Osteoblast (primary cell): Measurements from ENCODE around the gene CLSTN2. TPM values are rescaled to one million over a fixed set of nuclear protein-coding genes. Genes with fewer than 3 reads are reported as not detected.

Experiments used
- DNase-seq: peaks from one replicate; pipeline ENCODE4 v3.0.0; 2011; ENCODE audit warnings: low spot score, mixed read lengths; ENCODE audit not compliant: insufficient read length; ENCODE audit errors: missing footprints
- H2AFZ ChIP-seq: 2 replicates; pipeline ENCODE4 v1.6.0; 2011; ENCODE audit warnings: mild to moderate bottlenecking, low read length
- H3K27ac ChIP-seq: 2 replicates; pipeline ENCODE4 v1.5.1; 2011; ENCODE audit warnings: mild to moderate bottlenecking, low read depth, low read length, moderate library complexity
- H3K27me3 ChIP-seq: 2 replicates; pipeline ENCODE4 v1.6.0; 2012; ENCODE audit warnings: mild to moderate bottlenecking, control low read depth, inconsistent platforms, low read length, moderate library complexity; ENCODE audit not compliant: insufficient read depth
- H3K36me3 ChIP-seq: 2 replicates; pipeline ENCODE4 v1.5.1; 2011; ENCODE audit warnings: mild to moderate bottlenecking, low read length, control low read depth, moderate library complexity; ENCODE audit not compliant: insufficient read depth
- H3K4me1 ChIP-seq: 2 replicates; pipeline ENCODE4 v1.5.1; 2011; ENCODE audit warnings: mild to moderate bottlenecking, low read length, control low read depth, moderate library complexity; ENCODE audit not compliant: insufficient read depth
- H3K4me2 ChIP-seq: 2 replicates; pipeline ENCODE4 v1.6.0; 2011; ENCODE audit warnings: mild to moderate bottlenecking, low read length; ENCODE audit not compliant: insufficient read depth
- H3K4me3 ChIP-seq: fragments of 200-600 bp; sonication (generic); 3 replicates; pipeline ENCODE4 v1.5.1; 2012; ENCODE audit warnings: mild to moderate bottlenecking, low read length, inconsistent platforms; ENCODE audit not compliant: insufficient read depth
- H3K79me2 ChIP-seq: 2 replicates; pipeline ENCODE4 v1.6.0; 2012; ENCODE audit warnings: mild to moderate bottlenecking, low read length, control low read depth, inconsistent platforms; ENCODE audit not compliant: insufficient read depth
- H3K9me3 ChIP-seq: 2 replicates; pipeline ENCODE4 v1.5.1; 2011; ENCODE audit warnings: low read depth, low read length, control low read depth
- H4K20me1 ChIP-seq: 2 replicates; pipeline ENCODE4 v1.6.0; 2012; ENCODE audit warnings: mild to moderate bottlenecking, low read length, control low read depth; ENCODE audit not compliant: insufficient read depth
- total RNA-seq: library from RNA; depleted of rRNA; stranded (reverse); fragments of >200 nt; gene quantifications from 2 replicates; pipeline ENCODE4 v1.2.3, GENCODE V29; 2012
- TF ChIP-seq, protein P1 (sequence below): IDR thresholded peaks from 2 replicates; pipeline ENCODE4 v1.5.1; 2011; ENCODE audit warnings: mild to moderate bottlenecking, low read depth, low read length, moderate library complexity; ENCODE audit errors: extremely low read depth

The CLSTN2 gene
- total RNA-seq, 1 donor = under 0.01 TPM

DNA sequence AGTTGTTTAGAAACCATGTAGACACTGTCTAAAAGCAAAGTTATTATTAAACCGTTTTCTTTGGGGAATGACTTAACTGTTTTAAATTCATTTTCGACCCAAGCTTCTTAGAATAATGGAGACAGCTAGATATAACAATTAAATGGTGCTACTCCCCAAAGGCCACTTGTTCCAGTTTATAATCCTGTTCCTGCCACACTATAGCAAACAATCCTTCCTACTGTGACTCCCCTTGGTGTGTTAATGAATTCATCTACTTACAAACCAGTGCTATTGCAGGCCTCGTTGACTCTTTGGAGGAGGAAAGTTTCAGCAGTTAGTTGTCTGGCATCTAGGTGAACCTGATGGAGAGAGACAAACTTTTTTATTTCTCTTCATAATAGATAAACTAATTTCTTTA, 25.2 kb upstream of the CLSTN2 start:
- no peak overlapping the region for H2AFZ ChIP-seq
- no peak for DNase-seq
- TF ChIP-seq, protein P1, sequence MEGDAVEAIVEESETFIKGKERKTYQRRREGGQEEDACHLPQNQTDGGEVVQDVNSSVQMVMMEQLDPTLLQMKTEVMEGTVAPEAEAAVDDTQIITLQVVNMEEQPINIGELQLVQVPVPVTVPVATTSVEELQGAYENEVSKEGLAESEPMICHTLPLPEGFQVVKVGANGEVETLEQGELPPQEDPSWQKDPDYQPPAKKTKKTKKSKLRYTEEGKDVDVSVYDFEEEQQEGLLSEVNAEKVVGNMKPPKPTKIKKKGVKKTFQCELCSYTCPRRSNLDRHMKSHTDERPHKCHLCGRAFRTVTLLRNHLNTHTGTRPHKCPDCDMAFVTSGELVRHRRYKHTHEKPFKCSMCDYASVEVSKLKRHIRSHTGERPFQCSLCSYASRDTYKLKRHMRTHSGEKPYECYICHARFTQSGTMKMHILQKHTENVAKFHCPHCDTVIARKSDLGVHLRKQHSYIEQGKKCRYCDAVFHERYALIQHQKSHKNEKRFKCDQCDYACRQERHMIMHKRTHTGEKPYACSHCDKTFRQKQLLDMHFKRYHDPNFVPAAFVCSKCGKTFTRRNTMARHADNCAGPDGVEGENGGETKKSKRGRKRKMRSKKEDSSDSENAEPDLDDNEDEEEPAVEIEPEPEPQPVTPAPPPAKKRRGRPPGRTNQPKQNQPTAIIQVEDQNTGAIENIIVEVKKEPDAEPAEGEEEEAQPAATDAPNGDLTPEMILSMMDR = no peak

DNA sequence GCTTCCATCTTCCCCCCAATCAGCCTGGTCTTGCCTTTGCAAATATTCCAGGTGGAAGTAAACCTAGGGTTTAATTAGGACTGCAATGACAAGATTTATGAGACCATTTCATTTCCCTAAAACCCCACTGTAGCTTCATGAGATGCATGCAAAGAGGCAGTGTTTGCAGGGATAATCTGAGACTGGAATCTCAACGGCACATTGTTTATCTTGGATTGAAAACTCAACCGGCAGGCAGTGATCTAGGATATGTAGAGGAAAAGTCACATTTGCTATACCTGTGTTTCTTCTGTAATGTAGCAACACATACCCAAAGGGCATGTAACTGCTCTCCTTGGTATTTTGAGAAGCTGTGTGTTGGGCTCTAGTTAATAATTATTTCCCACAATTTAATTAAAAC, 18.7 kb upstream of the CLSTN2 start:
- DNase-seq = no peak
- H2AFZ ChIP-seq = no peak overlapping the region
- H3K4me3 ChIP-seq = no peak overlapping the region
- no peaks in the 10 kb centered on the region for H3K79me2 ChIP-seq
- H3K27ac ChIP-seq = no peak overlapping the region
- TF ChIP-seq, protein P1 = no peak
- no peaks in the 10 kb centered on the region for H3K27me3 ChIP-seq
- H3K4me1 ChIP-seq = no peaks in the 10 kb centered on the region
- H3K36me3 ChIP-seq = no peaks in the 10 kb centered on the region
- H3K4me2 ChIP-seq = no peak overlapping the region
- no peaks in the 10 kb centered on the region for H4K20me1 ChIP-seq
- H3K9me3 ChIP-seq = no peaks in the 10 kb centered on the region

More for the DNA sequence above, 25.2 kb upstream of the CLSTN2 start:
- H3K4me1 ChIP-seq = no peaks in the 10 kb centered on the region
- H3K79me2 ChIP-seq = no peaks in the 10 kb centered on the region
- H3K27ac ChIP-seq = no peak overlapping the region
- no peak overlapping the region for H3K4me3 ChIP-seq
- no peaks in the 10 kb centered on the region for H4K20me1 ChIP-seq
- H3K9me3 ChIP-seq = no peaks in the 10 kb centered on the region
- H3K27me3 ChIP-seq = no peaks in the 10 kb centered on the region
- H3K4me2 ChIP-seq = no peak overlapping the region
- no peaks in the 10 kb centered on the region for H3K36me3 ChIP-seq

DNA sequence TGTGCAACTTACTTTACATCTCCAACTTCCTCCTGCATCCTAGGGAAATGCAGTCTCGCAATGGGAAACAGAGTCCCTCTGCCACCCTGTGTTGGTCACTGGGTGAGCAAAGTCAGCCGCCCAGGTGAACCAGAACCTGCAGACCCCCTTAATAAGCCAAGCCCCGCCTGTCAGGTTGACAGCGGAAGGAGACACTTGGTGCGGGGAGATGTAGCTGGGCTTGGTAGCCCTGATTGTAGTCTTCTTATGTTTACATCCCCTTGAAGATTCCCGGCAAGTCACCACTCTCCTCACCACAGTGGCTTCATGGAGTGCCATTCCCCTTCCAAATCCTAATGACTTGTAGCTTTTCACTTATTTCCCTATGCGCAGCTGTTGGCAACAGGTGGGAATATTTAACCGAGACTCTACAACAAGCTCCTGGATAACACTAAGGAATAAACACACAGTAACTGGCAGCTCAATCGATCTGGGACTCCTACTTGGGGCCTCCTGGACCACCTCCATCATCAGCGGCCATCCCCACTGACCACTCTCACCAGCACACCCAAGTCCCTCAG, 17.7 kb upstream of the CLSTN2 start:
- Histone ChIP-seq H3K36me3 (no peaks in the 10 kb centered on the region), H4K20me1 (no peaks in the 10 kb centered on the region), H3K4me1 (no peaks in the 10 kb centered on the region), H3K4me3 (no peak overlapping the region), H3K27ac (no peak overlapping the region), H3K4me2 (no peak overlapping the region), H2AFZ (no peak overlapping the region), H3K79me2 (no peaks in the 10 kb centered on the region), H3K27me3 (no peaks in the 10 kb centered on the region), H3K9me3 (no peaks in the 10 kb centered on the region)
- TF ChIP-seq, protein P1 = no peak
- DNase-seq = no peak

DNA sequence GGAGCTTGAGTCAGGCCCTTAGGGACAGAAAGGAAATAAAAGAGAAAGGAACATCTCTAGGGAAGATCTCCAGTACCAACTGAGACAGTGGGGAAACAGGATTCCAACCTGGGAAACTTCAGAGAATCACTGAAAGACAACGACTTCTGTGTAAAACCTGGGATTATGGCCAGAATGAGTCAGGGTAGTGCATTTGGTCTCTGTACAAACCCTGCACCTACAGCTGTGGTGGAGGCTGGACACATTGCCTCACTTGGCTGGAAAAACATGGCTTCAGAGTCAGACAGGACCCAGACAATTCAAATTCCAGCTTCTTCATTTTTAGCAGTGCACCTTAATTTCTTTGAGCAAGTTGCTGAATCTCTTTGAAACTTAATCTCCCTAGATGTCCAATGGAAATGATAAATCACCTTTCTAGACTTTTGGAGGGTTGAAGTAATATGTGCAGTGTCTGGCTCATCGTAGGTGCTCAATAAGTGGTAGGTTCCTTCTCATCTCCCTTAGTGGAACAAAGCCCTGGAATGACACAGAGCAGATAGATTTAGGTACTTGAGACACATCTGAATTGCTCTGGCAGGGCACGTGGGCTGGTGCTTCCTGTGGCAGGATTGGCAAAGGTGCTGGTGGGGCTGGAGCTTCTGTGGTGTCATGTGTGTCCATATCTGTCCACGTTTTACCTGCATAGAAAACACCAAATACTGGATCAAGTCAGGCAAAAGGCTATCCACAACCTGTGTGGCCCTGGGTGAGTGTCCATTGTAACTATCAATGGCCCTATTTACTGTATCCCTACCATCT, 6.1 kb upstream of the CLSTN2 start:
- H3K4me2 ChIP-seq = no peak overlapping the region
- no peak for DNase-seq
- TF ChIP-seq, protein P1 = no peak
- no peak overlapping the region for H3K27ac ChIP-seq
- H3K27me3 ChIP-seq = peaks cover 5% of the 10 kb centered on the region
- H3K36me3 ChIP-seq = no peaks in the 10 kb centered on the region
- no peaks in the 10 kb centered on the region for H3K4me1 ChIP-seq
- no peak overlapping the region for H2AFZ ChIP-seq
- H3K9me3 ChIP-seq = no peaks in the 10 kb centered on the region
- H4K20me1 ChIP-seq = no peaks in the 10 kb centered on the region
- no peak overlapping the region for H3K4me3 ChIP-seq
- no peaks in the 10 kb centered on the region for H3K79me2 ChIP-seq
